HS-5 (cell line): ENCODE measurements around the gene ZNF445.
A peak's percentile ranks its signal among the peaks of the same experiment; 100 is the strongest.
"Not testable (repeated sequence)": the region's sequence is repeated elsewhere in the genome, so short reads cannot be mapped to it uniquely, and the experiment has no call there.

Experiments used
- DNase-seq: peaks from one replicate; pipeline ENCODE4 v3.0.0-alpha.2; 2012; ENCODE audit warnings: low read depth

ZNF445 gene

GRCh38 chr3:44476181-44476611, 1.3 kb downstream of the ZNF445 start:
- no peak for DNase-seq

GRCh38 chr3:44474886-44475285, 2.6 kb downstream of the ZNF445 start:
- DNase-seq = not testable (repeated sequence)

- no peak for DNase-seq
Observed at GRCh38 chr3:44470430-44470829, 7.0 kb downstream of the ZNF445 start.

DNA sequence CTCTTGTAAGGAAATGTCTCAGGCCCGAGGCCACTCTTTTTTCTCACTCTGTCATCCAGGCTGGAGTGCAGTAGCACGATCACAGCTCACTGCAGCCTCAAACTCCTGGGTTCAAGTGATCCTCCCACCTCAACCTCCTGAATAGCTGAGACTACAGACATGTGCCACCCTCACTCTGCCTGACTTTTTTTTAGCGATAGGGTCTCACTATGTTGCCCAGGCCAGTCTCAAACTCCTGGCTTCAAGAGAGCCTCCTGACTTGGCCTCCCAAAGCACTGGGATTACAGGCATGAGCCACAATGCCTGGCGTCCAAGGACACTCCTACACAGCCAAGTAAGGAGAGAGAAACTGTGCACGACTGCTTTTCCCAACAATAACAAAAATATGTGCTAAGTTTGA, 7.6 kb downstream of the ZNF445 start:
- DNase-seq = no peak

DNA sequence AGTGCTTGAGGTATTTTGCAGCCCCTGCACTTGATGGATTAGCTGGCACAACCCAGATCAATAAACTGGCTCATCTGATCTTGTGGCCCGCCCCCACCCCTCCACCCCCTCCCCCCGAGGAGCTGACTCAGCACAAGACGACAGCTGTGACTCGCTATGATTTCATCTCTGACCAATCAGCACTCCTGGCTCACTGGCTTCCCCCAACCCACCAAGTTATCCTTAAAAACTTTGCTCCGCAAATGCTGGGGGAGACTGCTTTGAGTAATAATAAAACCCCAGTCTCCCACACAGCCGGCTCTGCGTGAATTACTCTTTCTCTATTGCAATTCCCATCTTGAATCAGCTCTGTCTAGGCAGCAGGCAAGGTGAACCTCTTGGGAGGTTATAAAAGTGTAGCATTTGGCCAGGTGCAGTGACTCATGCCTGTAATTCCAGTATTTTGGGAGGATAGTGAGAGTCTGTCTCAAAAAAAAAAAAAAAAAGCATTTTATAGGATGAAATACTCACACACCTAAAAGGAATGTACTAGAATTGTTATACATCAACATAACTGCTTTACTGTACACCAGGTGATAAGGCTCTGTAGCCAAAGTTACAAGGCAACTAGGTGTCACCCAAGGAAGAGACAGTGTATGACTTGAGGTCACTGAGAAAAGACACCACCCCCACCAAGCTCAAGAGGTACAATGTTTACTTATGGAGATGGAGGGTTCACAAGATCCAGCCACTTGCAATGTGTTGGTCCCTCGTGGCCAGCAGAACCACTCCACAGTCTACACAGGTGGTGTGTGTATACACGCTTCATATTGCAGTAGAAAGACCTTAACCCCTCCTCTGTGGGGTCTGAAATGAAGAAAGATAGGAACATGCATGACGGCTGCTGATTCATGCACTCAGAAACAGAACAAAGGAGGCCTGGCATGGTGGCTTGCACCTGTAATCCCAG, 8.6 kb downstream of the ZNF445 start:
- peak; percentile 26 for DNase-seq

DNA sequence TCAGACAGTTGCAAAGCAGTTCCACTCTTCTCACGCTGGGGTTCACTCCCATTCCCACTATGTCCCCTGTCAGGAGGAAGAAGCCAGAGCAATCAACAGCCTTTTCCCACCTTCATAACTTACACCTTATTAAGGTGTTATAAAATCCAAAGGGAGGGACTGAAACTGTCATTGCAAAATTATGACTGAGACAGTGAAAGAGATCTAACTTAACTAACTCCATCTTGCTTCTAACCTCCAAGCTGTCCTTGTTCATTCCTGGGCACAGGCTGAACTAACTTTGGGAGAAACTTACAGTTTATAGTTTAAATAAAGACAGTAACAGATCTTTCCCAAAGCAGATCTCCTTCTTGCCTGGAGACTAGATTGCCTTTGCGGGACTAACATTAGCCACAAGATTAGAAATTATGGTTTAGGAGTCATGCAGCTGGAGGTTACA, 9.4 kb downstream of the ZNF445 start:
- DNase-seq = not testable (repeated sequence)

DNA sequence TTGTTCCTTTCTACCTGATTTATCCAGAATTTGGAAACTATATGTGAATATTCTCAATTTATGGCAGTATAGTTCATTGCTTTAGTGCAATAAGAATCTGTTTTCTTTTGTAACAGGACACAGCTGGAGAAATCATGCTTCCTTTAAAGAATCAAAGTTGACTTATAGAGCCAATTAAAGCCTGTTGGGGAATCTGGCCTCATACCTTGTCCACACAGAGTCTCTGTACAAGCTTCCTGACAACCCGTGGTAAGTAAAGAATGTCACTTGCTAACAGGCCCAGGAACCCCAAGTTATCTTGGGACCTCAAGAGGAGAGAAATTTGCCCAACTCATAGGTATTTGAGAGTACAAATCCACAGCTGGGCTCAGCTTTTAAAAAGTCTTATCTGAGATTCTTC, 10.2 kb downstream of the ZNF445 start:
- DNase-seq = no peak

- DNase-seq = not testable (repeated sequence)
Observed at GRCh38 chr3:44464920-44465319, 12.6 kb downstream of the ZNF445 start.

DNA sequence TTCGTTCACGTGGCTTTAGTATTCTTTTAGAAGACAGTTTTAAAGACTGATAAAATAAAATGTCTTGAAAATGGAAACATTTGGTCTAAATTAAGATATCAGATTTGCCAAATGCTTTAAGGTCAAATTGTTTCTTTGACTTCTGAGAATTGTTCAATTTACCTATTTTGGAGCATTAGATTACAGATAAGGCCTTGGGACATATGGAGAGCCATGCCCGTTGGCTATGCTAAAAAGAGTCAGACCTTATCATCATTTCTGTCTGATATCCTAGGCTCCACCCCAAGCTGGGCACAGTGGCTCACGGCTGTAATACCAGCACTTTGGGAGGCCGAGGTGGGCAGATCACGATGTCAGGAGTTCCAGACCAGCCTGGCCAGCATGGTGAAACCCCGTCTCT, 13.0 kb downstream of the ZNF445 start:
- no peak for DNase-seq

- not testable (repeated sequence) for DNase-seq
Observed at GRCh38 chr3:44460050-44460449, 17.4 kb downstream of the ZNF445 start.

GRCh38 chr3:44455318-44455717, 22.2 kb downstream of the ZNF445 start:
- DNase-seq = no peak

DNA sequence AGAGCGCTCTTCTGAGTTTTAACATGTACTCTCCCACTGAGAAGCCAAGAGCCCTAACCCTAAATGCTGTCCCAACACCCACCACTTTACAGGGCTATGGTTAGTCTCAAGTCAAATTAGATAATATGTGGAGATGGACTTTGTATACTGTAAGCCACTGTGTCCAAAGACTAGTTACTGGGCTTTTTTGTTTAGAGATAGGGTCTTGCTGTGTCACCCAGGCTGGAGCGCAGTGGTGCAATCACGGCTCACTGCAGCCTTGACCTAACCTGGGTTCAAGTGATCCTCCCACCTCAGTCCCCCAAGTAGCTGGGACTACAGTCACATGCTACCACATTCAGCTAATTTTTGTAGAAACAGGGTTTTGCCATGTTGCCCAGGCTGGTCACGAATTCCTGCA, 23.2 kb downstream of the ZNF445 start:
- DNase-seq = no peak

- DNase-seq = no peak
Observed at GRCh38 chr3:44451441-44451840, 26.0 kb downstream of the ZNF445 start.

DNA sequence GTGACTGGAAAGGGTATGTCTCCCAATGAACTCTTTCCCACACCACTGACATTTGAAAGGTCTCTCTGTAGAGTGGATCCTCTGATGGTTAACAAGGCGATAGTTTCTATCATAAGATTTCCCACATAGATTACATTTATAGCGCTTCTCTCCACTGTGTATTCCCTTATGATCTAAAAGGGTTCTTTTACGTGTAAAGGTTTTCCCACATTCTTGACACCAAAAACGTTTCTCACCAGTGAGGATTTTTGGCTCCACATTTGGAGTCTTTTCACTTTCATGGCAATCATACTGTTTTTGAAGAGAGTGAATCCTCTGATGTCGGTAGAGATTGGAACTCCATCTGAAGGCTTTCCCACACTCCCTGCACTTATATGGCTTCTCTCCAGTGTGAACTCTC, 30.5 kb downstream of the ZNF445 start:
- DNase-seq = no peak

- no peak for DNase-seq
Observed at GRCh38 chr3:44445786-44446185, 31.7 kb downstream of the ZNF445 start.

DNA sequence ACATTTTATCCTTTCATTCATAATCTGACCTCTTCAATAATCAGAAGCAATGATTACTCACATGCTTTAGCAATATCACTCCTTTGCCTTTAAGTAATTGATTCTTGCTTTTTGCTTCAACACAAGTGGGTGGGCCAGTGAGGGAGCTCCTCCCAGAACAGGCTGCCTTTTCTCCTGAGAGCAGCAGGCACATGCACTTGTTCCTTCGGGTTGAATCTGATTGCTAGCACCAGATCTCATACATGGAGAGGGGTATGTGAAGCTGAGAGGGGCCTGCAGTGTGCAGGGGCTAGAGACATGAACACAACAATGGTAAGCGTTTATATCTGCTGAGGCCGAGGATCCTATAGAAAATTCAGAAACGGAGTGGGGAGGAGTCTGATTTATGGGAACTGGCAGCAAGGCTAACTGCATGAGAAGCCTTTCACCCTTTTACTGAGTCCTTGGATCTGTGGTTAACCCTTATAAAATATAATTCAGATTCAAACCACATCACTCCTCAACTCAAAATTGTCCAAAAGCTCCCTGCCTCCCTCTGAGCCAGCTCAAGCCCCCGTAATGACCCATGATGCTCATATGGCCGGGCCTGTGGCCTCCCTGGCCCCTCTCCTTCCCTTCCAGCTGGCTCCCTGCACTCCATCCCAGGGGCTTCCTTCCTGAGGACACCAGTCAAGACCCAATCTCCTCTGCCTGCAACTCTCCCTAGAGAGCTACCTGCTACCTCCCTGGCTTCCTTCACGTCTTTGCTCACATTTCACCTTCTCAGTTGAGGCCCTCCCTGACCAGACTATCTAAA, 32.4 kb downstream of the ZNF445 start:
- no peak for DNase-seq

- no peak for DNase-seq
Observed at GRCh38 chr3:44444437-44444836, 33.0 kb downstream of the ZNF445 start.

DNA sequence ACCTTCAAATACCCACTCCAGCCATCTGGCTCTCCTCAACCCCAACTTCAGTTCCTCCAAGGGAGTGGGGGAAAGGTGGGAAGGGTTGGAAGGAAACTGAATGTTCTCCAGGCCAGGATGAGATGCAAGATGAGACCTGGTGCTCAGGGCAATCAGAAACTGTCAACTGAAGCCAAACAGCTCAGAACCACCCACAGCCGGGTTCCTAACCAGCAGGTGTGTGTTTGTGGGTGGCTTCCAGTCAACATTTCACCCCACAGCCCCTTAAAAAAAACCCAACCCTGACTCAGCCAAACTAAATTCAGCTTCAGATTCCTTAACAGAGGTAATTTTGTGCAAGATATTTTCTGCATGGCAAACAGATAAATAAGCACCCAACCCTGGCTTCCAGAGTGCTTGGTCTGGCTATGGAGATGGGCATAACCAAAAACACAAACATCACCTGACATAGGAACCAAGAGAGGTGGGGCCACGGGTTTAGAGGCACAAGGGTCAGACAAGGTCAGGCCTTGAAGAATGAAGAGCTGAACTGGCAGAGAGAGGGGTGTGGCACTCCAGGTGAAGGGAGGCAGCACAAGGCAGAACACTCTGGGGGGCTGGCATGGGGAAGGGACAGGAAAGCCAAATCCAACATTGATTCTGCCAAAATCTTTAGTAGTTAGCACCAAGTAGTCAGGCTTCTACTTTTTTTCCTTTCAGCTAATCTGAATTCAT, 34.7 kb downstream of the ZNF445 start:
- no peak for DNase-seq

- DNase-seq = no peak
Observed at GRCh38 chr3:44439499-44440295, 37.8 kb downstream of the ZNF445 start.

DNA sequence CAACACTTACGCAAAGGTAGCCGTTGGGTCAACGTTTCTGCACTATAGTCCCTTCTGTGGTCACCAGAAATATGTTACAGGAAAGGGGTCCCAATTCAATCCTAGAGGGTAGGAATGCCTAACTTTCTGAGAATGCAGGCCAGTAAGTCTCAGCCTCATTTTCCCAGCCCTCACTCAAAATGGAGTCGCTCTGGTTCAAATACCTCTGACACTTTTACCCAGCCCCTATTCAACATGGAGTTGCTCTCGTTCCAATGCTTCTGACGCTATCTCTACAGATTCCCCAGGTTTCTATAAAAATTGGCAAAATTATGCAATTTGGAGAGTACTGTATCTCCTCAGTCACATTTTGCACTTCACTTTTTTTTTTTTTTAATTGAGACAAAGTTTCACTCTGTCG, 39.7 kb downstream of the ZNF445 start:
- no peak for DNase-seq

DNA sequence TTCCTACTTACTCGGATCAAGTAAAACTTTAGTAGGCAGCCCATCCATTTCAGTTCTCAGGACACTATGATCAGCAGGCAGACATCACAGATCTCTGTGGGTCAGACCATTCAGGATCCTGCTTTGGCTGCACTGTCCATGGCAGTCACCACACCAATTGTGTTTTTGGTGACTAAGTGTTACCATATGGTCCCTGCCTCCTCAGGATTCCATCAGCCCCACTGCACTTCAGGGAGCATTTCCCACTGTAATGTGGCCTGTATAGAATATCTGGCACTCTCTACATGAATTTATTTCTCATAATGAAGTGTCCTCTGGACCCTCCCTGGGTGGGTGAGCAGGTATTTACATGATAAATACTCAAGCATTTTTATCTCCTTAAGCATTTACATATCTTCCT, 41.3 kb downstream of the ZNF445 start:
- no peak for DNase-seq
